Neutrophil (primary cell): ENCODE data around the gene BLTP3B.
A peak's percentile ranks its signal among the peaks of the same experiment; 100 is the strongest.
"Not testable (repeated sequence)": the region's sequence is repeated elsewhere in the genome, so short reads cannot be mapped to it uniquely, and the experiment has no call there.

ENCODE experiments used
- H3K27ac ChIP-seq: fragments of 200-600 bp; sonication (generic); 2 replicates; pipeline ENCODE4 v1.5.1; 2016; ENCODE audit warnings: mild to moderate bottlenecking, moderate library complexity
- H3K27me3 ChIP-seq: fragments of 200-600 bp; sonication (generic); 2 replicates; pipeline ENCODE4 v1.6.0; 2016; ENCODE audit warnings: mild to moderate bottlenecking
- H3K36me3 ChIP-seq: fragments of 200-600 bp; sonication (generic); 2 replicates; pipeline ENCODE4 v1.5.1; 2017
- H3K4me1 ChIP-seq, 2 experiments: fragments of 200-600 bp in 1 of 2; sonication (generic) in 1 of 2; 1 replicate in 1 of 2; 2 replicates in 1 of 2; pipeline versions ENCODE4 v1.5.1 to v1.6.1; 2013 to 2016; ENCODE audit warnings: low read depth in 1 of 2, low read length in 1 of 2, mild to moderate bottlenecking in 1 of 2, moderate library complexity in 1 of 2; ENCODE audit not compliant: control insufficient read depth in 1 of 2, insufficient read depth in 1 of 2
- H3K4me3 ChIP-seq, 2 experiments: fragments of 200-600 bp in 1 of 2; sonication (generic) in 1 of 2; 1 replicate in 1 of 2; 2 replicates in 1 of 2; pipeline ENCODE4 v1.5.1; 2013 to 2016; ENCODE audit warnings: low read depth in 1 of 2, low read length in 1 of 2, mild to moderate bottlenecking in 1 of 2, moderate library complexity in 1 of 2
- H3K9me3 ChIP-seq: fragments of 200-600 bp; sonication (generic); 2 replicates; pipeline ENCODE4 v1.5.1; 2016
- CTCF ChIP-seq: fragments of 200-600 bp; sonication (generic); IDR thresholded peaks from 2 replicates; pipeline ENCODE4 v1.5.1; 2016; ENCODE audit warnings: antibody characterized with exemption

BLTP3B gene, protein sequence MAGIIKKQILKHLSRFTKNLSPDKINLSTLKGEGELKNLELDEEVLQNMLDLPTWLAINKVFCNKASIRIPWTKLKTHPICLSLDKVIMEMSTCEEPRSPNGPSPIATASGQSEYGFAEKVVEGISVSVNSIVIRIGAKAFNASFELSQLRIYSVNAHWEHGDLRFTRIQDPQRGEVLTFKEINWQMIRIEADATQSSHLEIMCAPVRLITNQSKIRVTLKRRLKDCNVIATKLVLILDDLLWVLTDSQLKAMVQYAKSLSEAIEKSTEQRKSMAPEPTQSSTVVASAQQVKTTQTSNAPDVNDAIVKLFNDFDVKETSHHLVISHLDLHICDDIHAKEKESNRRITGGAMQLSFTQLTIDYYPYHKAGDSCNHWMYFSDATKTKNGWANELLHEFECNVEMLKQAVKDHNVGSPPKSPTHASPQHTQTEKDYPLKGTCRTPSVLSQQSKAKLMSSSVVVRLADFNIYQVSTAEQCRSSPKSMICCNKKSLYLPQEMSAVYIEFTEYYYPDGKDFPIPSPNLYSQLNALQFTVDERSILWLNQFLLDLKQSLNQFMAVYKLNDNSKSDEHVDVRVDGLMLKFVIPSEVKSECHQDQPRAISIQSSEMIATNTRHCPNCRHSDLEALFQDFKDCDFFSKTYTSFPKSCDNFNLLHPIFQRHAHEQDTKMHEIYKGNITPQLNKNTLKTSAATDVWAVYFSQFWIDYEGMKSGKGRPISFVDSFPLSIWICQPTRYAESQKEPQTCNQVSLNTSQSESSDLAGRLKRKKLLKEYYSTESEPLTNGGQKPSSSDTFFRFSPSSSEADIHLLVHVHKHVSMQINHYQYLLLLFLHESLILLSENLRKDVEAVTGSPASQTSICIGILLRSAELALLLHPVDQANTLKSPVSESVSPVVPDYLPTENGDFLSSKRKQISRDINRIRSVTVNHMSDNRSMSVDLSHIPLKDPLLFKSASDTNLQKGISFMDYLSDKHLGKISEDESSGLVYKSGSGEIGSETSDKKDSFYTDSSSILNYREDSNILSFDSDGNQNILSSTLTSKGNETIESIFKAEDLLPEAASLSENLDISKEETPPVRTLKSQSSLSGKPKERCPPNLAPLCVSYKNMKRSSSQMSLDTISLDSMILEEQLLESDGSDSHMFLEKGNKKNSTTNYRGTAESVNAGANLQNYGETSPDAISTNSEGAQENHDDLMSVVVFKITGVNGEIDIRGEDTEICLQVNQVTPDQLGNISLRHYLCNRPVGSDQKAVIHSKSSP (N-terminal part only)

DNA sequence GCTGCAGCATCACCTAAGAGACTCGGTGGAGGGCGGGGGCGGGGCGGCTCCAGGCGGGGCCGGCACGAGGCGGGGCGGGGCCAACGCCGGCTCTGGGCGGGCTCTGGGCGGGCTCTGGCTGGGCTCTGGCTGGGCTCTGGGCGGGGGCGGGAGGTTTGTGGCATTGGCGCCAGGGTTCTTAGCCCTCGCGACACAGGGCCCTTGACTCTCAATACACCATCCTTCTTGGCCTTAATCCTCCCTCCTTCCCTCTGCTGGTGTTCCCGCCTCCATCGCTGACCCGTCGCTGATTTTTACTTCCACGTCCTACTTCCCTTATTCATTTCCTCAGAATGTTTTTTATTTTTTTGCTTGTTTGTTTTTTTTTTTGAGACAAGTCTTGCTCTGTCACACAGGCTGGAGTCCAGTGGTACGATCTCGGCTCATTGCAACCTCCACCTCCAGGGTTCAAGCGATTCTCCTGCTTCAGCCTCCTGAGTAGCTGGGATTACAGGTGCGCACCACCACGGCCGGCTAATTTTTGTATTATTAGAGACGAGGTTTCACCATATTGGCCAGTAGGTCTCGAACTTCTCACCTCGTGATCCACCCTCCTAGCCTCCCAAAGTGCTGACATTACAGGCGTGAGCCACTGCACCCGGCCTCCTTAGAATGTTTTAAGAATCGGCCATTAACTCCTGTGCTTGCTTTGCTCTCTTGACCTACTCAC, at the start of gene BLTP3B:
BLTP3B (minus strand) TSS at position 24 of the 709 bp plus-strand sequence. CDS start 239 bp downstream, outside the sequence.
- no peaks in the 10 kb centered on the region for H3K9me3 ChIP-seq
- no peaks in the 10 kb centered on the region for H3K36me3 ChIP-seq
- H3K27me3 ChIP-seq: no peaks in the 10 kb centered on the region
- peaks cover 40 to 44% of the 10 kb centered on the region in 2 experiments for H3K4me1 ChIP-seq
- peak within 1 kb of the TSS; percentile 98 for H3K27ac ChIP-seq
- TF ChIP-seq CTCF: no peak
- H3K4me3 ChIP-seq: peak within 1 kb of the TSS; percentile 93 to 97

DNA sequence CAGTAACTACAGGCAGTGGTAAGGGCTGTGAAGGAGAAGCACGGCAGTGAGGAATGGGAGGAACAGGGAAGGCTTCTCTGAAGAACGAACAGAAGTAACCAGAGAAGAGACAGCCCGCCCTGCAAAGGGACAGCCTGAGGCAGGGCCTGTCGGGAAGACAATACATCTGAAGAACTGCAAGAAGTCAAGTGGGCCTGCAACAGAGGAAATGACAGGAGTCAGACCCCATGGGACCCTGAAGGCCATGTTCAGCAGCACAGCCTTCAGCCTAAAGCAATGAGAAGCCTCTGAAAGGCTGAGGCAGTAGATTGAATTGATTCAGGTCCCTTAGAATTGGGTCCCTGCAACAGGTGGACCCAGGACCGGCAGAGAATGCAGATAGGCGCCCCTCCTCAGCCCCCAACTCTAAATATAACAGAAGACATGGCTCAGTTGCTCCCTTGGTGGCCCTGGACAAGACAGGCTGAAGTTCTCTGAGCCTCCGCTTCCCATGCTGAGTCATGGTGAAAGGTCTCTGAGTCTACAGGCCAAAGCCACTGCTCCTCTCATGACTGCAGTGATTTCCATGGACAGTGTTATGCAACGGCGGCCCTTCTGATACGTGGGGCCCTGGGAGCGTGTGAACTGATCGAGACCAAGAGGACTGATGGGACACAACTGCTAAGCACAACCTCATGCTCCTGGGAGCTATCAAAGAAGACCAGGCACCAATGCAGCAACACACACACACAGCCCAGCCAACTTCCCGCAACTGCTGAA, 47.1 kb upstream of the BLTP3B start:
- Histone ChIP-seq H3K9me3 (no peaks in the 10 kb centered on the region), H3K27me3 (no peaks in the 10 kb centered on the region), H3K4me3 (no peak overlapping the region), H3K4me1 (no peaks in the 10 kb centered on the region), H3K27ac (no peak overlapping the region), H3K36me3 (no peaks in the 10 kb centered on the region)
- no peak for TF ChIP-seq CTCF

GRCh38 chr12:100188888-100189635, 46.4 kb upstream of the BLTP3B start:
- not testable (repeated sequence) for H3K9me3 ChIP-seq, H3K4me1 ChIP-seq, H3K27ac ChIP-seq, H3K36me3 ChIP-seq, H3K27me3 ChIP-seq, H3K4me3 ChIP-seq

DNA sequence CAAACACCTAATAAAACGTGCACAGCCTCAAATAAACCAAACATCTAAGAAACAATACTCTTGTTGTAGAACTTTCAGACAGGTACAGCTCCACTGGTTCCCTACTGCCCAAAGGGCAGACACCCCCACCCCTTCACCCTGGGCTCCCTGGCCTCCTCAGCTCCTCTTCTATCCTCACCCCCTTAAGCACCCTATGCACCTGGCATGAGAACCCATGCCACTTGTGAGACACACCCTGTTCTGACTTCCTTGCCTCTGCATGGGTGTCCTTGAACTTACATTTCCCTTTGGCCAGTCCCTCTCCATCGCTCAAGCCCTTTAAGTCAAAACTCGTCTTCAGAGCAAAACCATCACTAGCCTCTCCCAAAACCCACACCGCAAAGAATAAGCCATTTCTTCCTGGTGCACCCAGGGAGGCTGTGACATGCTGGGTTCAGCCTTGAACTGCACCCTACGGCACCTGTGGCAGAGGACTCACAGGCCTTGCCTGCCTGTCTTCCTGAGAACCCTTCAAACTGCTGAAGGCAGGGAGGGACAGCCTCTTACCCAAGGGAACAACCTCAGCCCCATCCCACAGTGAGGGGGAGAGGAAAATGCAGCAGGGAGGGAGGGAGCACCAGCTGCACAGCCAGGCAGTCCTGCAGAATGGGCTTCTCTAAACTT, 45.3 kb upstream of the BLTP3B start:
- no peaks in the 10 kb centered on the region for H3K36me3 ChIP-seq
- no peaks in the 10 kb centered on the region for H3K27me3 ChIP-seq
- no peak overlapping the region for H3K4me3 ChIP-seq
- no peak overlapping the region for H3K27ac ChIP-seq
- no peaks in the 10 kb centered on the region for H3K4me1 ChIP-seq
- H3K9me3 ChIP-seq: no peaks in the 10 kb centered on the region
- no peak for TF ChIP-seq CTCF
